ENCODE data around the gene FYB2. TPM values are rescaled to one million over a fixed set of nuclear protein-coding genes. Genes with fewer than 3 reads are reported as not detected.

Gene FYB2
- total and polyA plus RNA-seq, 10 donors = not detected

DNA sequence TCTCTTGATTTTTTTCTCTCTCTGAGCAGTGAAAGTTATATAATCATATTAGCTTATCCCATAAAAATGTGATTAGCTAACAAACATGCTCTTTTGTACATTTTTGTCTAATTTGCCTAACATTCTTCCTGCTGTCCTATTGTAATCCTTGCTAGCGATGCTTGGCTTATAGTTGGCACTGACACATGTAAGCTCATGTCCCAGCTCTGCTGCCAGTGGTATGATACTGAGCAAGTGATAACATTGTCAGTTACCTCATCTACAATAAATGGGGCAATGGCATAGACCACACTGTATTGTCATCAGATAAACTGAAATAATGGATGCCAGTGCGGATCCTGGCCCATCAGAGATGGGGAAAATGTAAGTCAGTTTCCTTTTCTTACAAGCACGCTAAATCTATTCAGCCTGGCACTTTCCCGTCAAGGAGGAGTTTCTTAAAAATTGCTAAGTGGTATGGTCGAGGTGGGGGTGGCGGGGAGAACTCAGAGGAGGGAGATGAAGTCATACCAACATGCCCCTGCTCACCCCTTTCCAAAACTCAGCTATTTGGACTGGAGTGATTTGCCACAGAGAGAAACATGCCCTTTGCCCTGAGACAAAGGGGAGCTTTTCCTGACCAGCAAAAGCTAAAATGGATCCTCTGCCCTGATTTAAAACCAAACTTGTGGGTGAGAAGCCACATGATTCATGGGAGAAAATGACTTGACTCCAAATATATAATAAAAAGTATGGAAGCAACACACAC lies 1.3 kb downstream of the FYB2 start:
- intact Hi-C loops (cut with DNase I; ENCODE audit: low total_unique reads) = no loop called here
- Histone ChIP-seq H3K36me3 (no peaks in the 10 kb centered on the region), H3K4me3 (no peak overlapping the region), H3K27ac (no peak overlapping the region), H3K4me1 (peaks cover 0 to 8% (median 3%) of the 10 kb centered on the region in 6 donors), H3K27me3 (replicated peaks in 1 of 7) (peaks cover 0 to 56% (median 3%) of the 10 kb centered on the region in 7 donors), H3K9me3 (peaks cover 0 to 12% (median 5%) of the 10 kb centered on the region in 8 donors)
- DNase-seq = no peak
- TF ChIP-seq POLR2AphosphoS5 (IDR thresholded peaks at IDR 0.05) (no peak), POLR2A (IDR thresholded peaks at IDR 0.05) (no peak)
- TF ChIP-seq, protein P1, sequence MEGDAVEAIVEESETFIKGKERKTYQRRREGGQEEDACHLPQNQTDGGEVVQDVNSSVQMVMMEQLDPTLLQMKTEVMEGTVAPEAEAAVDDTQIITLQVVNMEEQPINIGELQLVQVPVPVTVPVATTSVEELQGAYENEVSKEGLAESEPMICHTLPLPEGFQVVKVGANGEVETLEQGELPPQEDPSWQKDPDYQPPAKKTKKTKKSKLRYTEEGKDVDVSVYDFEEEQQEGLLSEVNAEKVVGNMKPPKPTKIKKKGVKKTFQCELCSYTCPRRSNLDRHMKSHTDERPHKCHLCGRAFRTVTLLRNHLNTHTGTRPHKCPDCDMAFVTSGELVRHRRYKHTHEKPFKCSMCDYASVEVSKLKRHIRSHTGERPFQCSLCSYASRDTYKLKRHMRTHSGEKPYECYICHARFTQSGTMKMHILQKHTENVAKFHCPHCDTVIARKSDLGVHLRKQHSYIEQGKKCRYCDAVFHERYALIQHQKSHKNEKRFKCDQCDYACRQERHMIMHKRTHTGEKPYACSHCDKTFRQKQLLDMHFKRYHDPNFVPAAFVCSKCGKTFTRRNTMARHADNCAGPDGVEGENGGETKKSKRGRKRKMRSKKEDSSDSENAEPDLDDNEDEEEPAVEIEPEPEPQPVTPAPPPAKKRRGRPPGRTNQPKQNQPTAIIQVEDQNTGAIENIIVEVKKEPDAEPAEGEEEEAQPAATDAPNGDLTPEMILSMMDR (IDR thresholded peaks at IDR 0.05 in 8 of 11, conservative IDR thresholded peaks at IDR 0.05 in 3 of 11) = no peak
- WGBS, 5 donors = 78 to 92% (median 87%) methylated on average over 6 of the region's 6 CpGs

- Histone ChIP-seq H3K27me3 (replicated peaks in 1 of 7) (peaks cover 0 to 65% (median 0%) of the 10 kb centered on the region in 7 donors), H3K27ac (no peak overlapping the region), H3K9me3 (peaks cover 0 to 12% (median 5%) of the 10 kb centered on the region in 8 donors), H3K36me3 (no peaks in the 10 kb centered on the region), H3K4me1 (peaks cover 0 to 8% (median 3%) of the 10 kb centered on the region in 6 donors), H3K4me3 (no peak overlapping the region)
- DNase-seq = no peak
- TF ChIP-seq POLR2A (IDR thresholded peaks at IDR 0.05) = no peak
- TF ChIP-seq, protein P1 (IDR thresholded peaks at IDR 0.05 in 8 of 11, conservative IDR thresholded peaks at IDR 0.05 in 3 of 11) = no peak
- no peak for TF ChIP-seq POLR2AphosphoS5 (IDR thresholded peaks at IDR 0.05)
- WGBS, 5 donors = 39 to 61% (median 45%) methylated on average over 4 of the region's 4 CpGs
- intact Hi-C loops (cut with DNase I; ENCODE audit: low total_unique reads) = no loop called here
Observed at GRCh38 chr1:56816909-56817308, 2.3 kb downstream of the FYB2 start.

DNA sequence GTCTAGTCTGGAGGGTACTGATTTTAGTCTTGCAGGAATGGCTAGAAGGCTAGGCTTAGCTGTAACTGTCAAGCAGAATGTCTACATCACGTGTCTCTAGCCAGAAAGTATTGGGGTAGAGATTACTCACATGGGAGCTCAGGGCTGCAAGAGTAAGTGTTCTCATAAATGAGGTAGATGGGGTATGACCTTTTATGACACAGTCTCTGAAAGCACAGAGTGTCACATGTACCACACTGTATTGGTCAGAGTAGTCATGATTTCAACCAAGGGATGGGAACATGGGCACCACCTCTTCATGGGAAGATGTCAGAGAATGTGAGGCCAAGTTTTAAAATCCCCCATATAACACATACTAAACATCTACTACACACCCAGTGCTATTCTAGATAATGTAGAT lies 2.9 kb downstream of the FYB2 start:
- H3K27me3 ChIP-seq (replicated peaks in 1 of 7) = peaks cover 0 to 60% (median 0%) of the 10 kb centered on the region in 7 donors
- no peak for DNase-seq
- H3K4me1 ChIP-seq = peaks cover 0 to 7% (median 2%) of the 10 kb centered on the region in 6 donors
- TF ChIP-seq POLR2AphosphoS5 (IDR thresholded peaks at IDR 0.05) (no peak), POLR2A (IDR thresholded peaks at IDR 0.05) (no peak)
- TF ChIP-seq, protein P1 (IDR thresholded peaks at IDR 0.05 in 8 of 11, conservative IDR thresholded peaks at IDR 0.05 in 3 of 11) = no peak
- no peak overlapping the region for H3K27ac ChIP-seq
- no peaks in the 10 kb centered on the region for H3K36me3 ChIP-seq
- intact Hi-C loops (cut with DNase I; ENCODE audit: low total_unique reads) = no loop called here
- peaks cover 0 to 12% (median 5%) of the 10 kb centered on the region in 8 donors for H3K9me3 ChIP-seq
- H3K4me3 ChIP-seq = no peak overlapping the region
- WGBS, 5 donors = 67 to 82% (median 76%) methylated on average over 1 of the region's 1 CpG

DNA sequence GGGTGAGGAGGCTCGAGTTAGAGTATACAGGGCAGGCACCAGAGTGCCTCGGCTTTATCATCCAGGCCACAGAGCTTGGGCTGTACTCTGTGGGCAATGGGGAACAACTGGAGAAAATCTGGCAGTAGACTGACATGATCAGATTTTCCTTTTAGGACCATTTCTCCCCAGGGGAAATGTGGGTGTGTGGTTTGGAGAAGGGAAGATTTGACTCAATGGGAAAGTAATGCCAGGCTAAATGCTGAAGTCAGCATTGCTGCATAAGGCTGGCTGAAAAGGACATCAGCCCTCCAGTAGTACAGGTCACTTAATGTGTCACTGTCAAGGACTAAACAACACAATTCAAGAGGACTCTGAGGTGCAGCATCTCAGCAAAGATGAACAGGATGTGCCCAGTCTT lies 5.0 kb downstream of the FYB2 start:
- H3K4me1 ChIP-seq = no peaks in the 10 kb centered on the region
- H3K27me3 ChIP-seq (replicated peaks in 1 of 7) = peaks cover 0 to 51% (median 0%) of the 10 kb centered on the region in 7 donors
- H3K4me3 ChIP-seq = no peak overlapping the region
- no peak overlapping the region for H3K27ac ChIP-seq
- DNase-seq = no peak
- H3K36me3 ChIP-seq = no peaks in the 10 kb centered on the region
- TF ChIP-seq POLR2A (IDR thresholded peaks at IDR 0.05) (no peak), POLR2AphosphoS5 (IDR thresholded peaks at IDR 0.05) (no peak)
- TF ChIP-seq, protein P1 (IDR thresholded peaks at IDR 0.05 in 8 of 11, conservative IDR thresholded peaks at IDR 0.05 in 3 of 11) = no peak
- intact Hi-C loops (cut with DNase I; ENCODE audit: low total_unique reads) = no loop called here
- peaks cover 0 to 12% (median 5%) of the 10 kb centered on the region in 8 donors for H3K9me3 ChIP-seq
- WGBS, 5 donors = 76 to 95% (median 81%) methylated on average over 2 of the region's 2 CpGs

Measured in spleen (tissue), 11 donors.